Activated CD4-positive, alpha-beta T cell treated with anti-CD3 and anti-CD28 coated beads, Interleukin-2, amount 50 U/mL, for 24 hours (primary cell): Measurements from ENCODE around the gene PAK1.
"Not testable (repeated sequence)": the region's sequence is repeated elsewhere in the genome, so short reads cannot be mapped to it uniquely, and the experiment has no call there.

Source experiments
- DNase-seq, 2 donors: peaks; one replicate each; pipeline ENCODE4 v3.0.0-alpha.2; 2020; ENCODE audit warnings: low read depth in 1 of 2, low spot score in 1 of 2

The PAK1 gene

DNA sequence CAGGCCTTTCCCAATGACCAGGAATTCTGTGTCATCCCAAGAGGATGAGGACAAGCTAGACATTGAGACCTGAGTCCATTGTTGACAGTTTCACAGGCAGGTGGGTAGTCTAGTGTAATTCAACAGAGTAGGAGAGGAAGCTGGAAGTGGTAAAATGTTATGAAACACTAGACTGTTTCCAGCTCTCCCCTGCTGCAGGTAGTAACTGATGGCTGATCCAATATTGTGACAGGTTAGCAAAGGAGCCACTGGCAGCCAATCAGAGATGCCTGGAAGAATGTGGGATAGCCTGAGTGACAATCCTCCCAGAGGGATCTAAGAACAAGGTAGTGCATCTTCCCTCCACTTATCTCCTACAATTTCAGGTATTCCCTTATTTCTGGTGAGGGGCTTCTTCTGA is 161.8 kb downstream of the PAK1 start:
- DNase-seq: no peak

DNA sequence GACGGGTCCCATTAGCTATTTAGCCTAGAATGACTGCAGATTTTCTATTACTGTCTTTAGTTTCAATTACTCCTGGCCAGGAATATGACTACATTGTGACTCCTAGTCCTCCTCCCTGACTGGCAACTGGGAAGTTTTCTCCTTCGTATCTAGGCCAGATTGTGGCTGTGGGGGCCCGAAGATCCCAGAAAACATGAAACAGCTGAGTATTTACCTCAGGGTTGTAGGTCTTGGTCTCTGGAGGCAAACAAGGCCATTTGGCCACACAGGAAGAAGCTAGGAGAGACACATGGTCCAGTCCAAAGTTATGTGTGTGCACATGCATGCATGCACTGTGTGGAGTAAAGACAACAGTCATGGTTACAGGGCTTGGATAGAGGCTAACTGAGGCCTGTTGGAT is 162.2 kb downstream of the PAK1 start:
- DNase-seq: no peak

DNA sequence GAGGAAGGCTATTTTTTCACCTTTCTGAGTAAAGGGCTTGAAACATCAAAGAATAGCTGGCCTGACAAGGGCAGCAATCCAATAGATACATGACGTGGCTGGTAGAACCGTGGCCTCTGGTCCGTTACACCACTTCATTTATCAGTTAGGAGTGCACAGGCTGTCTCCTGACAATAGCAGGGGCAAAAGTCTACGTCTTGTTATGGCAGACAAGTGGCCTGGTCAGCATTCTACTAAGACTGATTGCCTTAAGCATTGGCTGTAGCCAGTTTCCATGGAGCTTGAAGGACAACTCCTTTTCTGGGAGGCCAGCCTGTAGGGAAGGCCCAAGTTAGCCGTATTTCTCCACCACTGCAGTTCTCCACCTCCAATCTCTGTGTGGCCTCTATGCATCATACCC is 163.2 kb downstream of the PAK1 start:
- no peak for DNase-seq

DNA sequence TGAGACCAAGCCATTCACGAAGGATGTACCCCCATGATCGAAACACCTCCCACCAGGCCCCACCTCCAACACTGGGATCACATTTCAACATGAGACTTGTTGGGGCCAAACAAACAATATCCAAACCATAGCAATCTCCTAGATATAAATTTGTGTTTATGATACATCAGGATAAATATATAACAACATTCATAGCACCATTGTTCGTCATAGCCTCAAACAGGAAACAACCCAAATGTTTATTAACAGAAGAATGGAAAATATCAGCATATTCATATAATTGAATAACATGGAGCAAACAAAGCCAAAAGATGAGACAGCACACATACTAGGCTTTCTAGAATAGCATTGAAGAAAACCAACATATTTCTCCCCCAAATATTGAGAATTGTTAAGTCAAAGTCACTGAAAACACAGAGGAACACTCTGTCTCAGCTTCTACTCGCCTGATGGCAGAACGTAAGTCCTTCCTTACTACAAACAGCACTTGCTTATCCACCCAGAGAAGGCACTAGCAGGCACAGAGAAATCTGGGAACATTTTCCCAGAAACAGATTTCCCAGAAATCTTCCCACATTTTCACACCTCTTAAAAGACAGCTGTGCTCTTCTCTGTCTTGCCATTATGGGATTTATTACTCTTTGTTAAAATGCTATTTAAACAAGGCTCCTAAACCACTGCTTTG is 164.4 kb downstream of the PAK1 start:
- DNase-seq: no peak

DNA sequence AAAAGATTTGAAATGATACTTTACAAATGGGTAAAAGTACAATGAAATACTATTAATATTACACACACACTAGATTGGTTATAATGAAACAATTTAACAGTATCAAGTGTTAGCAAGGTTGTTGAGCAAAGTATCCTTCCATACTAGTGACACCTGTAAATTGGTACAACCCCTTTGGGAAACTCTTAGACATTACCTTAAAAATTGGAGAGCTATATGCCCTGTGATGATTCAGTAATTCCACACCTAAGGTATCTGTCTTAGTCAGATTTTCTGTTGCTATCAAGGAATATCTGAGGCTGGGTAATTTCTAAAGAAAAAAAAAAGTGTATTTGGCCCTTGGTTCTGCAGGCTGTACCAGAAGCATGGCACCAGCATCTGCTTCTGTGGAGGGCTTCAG is 165.1 kb downstream of the PAK1 start:
- DNase-seq: no peak

DNA sequence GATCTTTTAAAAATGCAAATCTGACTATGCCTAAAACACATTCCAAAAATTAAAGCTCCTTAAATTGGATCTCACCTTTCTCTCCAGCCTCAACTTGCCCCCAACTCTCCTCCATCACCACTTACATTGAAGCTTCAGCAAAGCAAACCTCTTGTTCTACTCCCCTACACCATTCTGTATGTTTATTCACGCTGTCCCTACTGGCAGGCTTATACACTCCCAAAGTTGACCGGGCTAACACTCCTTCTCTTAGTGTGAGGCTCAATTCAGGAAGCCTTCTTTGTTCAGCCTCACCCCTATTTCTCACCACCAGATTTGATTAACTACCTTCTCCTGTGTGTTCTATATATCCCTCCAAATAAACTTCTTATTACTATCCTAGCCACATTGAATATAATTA is 170.6 kb downstream of the PAK1 start:
- no peak for DNase-seq

DNA sequence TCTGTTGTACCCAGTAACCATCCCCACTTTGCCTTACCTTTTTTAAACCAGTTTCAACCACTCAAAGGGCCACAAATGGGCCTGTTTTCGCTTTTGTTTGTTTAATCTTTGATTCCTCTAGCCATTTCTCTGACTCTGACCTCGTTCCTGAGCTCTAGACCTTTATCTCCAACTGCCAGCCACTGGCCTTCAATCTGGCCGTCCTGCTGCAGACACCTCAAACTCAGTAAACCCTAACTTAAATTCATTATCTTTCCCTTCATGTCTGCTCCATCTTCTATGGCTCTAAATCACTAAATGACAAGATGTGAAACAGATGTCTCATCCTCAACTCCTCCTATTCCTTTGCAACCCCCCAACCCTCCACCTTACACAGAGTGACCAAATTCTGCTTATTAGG is 171.1 kb downstream of the PAK1 start:
- no peak for DNase-seq

DNA sequence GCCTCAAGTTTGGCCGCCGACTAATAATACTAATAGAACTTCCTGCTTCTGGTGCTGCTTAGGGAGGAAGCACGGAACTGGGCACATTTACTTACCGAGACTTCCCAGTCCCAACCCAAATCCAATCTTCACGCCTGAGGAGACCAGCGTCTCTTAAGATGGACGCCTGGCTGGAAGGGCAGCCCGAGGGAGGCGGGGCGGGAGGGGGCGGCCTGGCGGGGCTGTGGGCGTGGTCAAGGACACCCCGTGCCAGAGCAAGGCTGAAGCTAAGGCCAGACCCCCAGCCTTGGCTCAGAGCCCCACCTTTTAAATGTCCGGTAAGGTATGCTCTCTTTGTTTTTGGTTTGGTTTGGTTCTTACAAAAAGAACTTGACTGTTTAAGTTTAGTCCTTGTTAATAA is 172.4 kb downstream of the PAK1 start, which contains the start of gene GDPD4:
Gene GDPD4 (minus strand): TSS at position 177 of the 400 bp plus-strand sequence. CDS start 16,549 bp downstream, outside the sequence.
- DNase-seq: no peak

DNA sequence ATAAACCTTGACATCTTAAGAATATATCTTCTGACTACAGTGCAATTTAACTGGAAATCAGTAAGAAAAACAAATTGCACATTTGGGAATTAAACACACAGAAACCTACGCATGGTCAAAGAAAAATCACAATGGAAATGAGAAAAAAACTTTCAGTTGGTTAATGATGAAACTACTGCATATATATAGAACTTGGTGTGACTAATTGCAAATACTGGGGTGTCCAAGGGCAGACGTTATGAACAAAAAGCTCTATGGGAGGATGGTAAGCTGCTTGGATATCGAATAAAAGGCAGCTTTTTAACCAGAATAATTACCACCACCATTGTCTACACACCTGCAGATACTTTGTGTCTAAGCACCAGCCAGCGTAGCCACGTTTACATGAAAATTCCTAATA is 173.2 kb downstream of the PAK1 start:
- no peak for DNase-seq

DNA sequence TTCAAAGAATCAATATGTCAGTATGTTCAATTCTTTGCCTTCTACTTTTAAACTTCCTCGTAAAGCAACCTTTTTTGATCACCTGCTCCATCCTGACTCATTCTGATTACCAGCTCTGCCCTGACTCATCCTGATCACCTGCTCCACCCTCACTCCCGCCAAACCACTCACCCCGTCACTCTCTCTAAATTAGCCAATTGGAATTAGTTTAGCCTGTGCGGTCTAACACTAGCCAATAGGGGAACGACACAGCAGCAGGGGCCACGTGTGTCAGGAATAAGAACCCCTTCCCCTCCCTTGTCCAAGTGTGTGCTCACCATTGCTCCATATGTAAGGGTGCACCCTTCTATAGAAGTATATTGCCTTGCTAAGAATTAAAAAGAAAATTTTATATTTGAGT is 173.9 kb downstream of the PAK1 start:
- DNase-seq: not testable (repeated sequence)

DNA sequence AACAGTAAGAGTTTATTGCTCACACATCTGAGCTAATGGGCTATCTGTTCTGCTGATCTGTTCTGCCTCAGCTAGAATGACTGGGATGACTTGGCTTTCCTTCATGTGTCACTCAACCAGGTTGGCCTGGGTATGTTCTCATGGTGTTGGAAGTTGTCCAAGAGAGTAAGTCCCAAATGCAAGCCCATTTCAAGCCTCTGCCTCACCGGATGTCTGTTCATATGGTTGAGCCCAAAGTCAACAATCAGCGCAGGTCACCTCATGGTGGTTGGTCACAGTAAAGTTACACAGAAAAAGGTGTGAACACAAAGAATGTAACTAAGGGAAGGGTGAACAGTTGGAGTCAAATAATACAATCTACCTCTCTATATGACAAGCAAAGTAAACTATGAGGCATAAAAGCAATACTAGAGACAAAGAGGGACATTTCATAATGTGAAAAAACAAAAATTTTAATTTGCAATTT is 174.3 kb downstream of the PAK1 start:
- no peak for DNase-seq

DNA sequence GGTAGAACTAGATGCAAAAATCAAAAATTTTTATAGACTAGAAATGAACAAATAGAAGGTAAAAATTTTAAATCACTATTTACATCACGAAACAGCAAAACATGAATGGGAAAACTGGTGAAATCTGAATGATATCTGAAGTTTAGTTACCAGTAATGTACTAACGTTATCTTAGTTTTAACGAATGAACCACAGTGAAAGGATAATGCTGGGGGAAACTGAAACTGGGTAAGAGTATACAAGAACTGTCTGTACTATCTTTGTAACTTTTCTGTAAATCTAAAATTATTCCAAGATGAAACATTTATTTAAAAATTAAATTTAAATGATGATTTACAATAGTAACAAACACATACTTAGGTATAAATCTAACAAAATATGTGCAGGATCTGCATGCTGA is 179.9 kb downstream of the PAK1 start:
- no peak for DNase-seq

DNA sequence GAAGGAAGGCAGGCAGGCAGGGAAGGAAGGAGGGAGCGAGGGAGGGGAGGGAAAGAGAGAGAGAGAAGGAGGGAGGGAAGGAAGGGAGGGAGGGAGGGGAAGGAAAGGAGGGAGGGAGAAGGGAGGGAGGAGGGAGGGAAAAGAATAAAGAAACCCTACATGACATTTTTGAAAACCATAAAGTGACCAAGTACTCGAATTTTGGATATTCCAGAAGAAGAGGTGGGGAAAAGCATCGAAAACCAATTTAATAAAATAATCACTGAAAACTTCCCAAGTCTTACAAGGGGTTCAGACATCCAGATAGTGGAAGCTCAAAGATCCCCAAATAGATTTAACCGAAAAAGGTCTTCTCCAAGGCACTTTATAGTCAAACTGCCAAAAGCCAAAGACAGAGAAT is 184.2 kb downstream of the PAK1 start:
- DNase-seq: no peak

DNA sequence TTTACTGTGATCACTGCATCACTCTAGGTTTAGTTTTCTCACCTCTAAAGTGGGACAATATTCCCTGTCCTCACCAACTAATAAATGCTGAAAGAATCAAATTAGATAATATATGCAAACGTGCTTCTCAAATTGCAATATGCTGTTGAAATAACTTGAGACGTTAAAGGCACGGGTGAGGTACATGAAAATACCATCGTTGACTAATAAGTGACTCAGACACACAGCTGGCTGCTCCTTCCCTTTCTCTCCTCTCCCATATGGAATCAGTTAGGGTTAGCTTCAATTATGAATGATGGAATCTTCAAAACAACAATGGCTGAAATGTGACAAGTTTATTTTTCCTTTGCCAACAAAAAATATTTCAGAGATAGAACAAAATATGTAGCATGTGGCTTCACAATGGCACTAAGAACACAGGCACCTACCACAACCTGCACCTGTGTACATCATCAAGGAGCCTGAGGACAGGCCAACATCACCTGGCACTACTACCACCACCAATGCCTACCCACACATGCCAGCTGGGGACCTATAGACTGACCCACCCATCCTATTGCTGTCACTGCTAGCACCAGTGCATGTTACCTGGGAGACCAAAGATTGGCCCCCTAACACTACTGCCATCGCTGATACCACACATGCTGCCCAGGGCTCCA is 186.2 kb downstream of the PAK1 start:
- DNase-seq: no peak

DNA sequence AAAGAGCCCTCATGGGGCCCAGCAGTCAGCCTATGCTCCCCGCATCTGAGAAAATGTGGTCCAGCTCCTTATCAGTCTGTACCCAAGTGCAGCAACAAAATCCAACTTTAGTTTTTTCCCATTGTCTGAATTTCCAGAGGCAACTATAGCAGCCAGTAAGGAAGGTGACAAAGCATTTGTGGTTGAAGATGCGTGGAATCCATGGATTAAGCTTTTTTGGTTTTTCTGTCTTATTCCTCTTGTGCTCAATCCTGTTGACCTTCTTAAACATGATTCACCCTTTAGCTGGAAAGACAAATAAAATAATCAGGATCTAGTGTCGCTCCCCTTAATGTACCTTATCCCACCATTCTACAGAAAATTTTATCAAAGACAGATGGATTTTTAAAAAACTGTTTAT is 186.8 kb downstream of the PAK1 start:
- DNase-seq: no peak

DNA sequence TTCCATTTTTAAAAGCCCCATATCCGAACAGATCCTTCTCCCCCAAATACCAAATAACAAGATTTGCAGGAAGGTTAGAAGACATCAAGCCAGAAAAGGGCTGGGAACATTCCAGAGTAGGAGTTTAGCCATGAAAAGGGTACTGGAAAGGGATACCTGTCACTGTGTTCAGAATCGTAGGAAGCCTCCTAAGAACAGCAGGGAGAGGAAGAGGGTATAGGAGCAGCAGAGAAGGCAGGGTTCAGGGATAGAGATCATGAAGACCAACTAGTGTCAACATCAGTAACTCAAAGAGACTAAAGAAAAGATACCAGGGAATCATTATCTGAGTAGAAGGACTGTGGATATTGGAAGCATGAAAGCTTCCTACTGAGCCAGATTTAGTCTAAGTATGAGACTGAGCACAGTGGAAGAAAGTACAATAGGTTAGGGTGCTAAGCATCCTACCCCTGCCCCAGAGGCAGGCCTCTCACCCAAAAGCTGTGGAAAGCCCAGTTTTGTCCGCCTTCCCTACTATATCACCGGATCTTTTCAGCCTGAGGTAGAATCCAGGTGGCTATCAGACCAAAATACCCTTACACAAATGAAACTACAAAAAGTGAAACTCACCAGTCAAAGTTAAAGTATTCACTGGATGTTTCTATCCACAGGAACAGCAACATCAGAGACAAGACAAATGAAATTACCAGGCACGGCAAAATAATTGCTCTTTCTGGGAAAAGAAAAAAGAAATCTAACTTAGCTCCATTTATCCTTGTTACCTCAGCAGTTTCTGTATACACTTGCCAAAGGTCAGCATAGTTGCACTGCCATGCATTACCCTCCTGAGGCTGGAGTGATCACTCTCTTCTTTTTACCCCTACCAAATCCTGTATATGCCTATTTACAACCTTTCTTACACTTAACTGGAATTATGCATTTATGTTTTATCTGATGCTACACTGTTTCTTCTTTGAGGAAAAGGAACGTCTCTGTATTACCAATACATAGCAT is 189.1 kb downstream of the PAK1 start:
- DNase-seq: no peak

DNA sequence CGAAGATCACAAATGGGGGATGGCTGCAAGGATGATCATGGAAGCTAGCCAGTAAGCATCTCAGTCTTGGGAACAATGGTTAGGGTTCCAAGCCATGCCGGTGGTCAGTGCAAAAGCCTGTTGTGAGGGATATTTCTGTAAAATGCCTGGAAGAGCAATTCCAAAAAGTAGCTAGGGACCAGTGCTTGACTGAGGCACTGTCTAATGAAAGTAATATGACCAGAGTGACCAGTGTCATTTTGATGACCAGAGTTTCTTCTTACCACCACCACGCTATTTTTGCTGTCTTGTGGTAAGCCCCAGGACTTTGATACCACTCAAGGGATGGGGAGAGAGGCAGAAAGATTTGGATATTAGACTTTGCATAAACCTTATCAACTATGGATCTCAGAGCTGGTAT is 190.8 kb downstream of the PAK1 start:
- DNase-seq: no peak

DNA sequence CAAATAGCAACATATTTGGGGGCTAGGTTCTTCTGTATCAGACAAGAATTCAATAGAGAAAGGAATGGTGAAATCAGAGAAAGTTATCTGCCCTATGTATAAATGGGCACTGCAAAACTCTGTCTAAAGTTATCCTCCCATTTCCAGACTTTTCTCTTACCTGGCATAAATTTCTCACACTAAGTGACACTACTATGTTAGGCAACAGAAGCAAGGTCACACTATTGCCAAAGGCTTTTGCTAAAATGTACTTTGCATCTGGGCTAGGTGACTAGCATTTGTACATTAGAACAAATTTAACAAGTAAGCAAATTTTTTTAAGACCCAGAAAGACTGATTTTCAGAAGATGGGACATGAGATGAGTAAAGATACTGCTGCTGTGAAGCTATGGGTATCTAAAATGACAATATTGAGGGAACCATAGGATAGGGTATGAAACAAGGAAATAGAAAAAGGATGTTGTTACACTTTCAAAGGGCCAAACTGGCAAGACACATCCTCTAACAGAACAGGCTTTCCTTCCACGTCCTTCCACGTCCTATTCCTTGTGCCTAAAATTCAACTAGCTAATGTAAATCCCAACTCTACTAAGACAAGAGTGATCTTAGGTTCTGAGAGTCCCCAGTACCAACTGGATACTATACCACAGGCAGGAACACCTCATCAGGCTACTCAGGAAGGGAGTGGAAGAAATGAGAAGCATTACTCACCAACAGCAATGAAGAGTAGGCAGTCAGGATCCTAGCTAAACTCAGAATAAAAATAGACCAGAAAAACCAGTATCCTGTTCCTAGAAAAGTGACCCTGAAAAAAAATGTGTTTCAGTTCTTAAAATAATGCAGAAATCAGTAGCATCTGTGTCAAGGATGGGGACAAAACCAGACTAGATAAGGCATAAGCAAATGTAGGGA is 195.0 kb downstream of the PAK1 start:
- DNase-seq: no peak

DNA sequence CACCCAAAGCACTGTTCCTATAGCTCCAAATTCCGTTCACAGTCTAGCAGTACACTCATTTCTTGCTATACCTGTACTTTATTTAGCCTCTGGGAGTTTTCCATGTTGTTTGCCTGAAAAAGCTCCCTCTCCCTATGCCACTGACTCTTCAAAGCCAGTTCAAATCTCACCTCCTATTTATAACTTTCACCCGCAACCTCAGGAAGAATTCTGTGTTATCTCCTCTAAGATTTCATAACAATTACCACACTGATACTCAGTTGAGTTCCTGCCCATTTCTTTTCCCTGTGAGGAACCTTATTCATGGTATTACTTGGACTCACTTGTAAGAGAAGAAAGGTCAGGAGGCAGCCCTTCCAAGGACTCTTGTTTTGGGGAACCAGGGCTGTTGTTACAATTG is 197.6 kb downstream of the PAK1 start:
- no peak for DNase-seq
